HEK293 (cell line): ENCODE data around the gene CMTM8.

Experiments
- ZBTB6 ChIP-seq: fragments of 450-650 bp; formaldehyde crosslinking; IDR thresholded peaks from 2 replicates; pipeline ENCODE4 v1.5.1; 2017; ENCODE audit warnings: missing biosample characterization, missing genetic modification characterization
- ZNF157 ChIP-seq: fragments of 450-650 bp; formaldehyde crosslinking; IDR thresholded peaks from 2 replicates; pipeline ENCODE4 v1.5.1; 2016; ENCODE audit warnings: missing biosample characterization, missing genetic modification characterization

- TF ChIP-seq ZBTB6 (tag by site-specific recombination) (no peak), ZNF157 (tag by site-specific recombination) (no peak)
Measured at GRCh38 chr3:32280262-32280910, 41.9 kb downstream of the CMTM8 start.
